ENCODE measurements around the gene CLDN34. TPM values are rescaled to one million over a fixed set of nuclear protein-coding genes. Genes with fewer than 3 reads are reported as not detected.

CLDN34 gene
- under 1 TPM in 1 of 2 donors, not detected in 1; 0.50 TPM for total RNA-seq
- polyA plus RNA-seq: not detected

GRCh38 chrX:9966775-9967408 is at the start of gene CLDN34:
TSS of gene CLDN34 (plus strand) at chrX:9967358. CDS start at chrX:9967358, 0 bp downstream.
- TF ChIP-seq FOXA1 (IDR thresholded peaks at IDR 0.05) (no peak), CTCF (IDR thresholded peaks at IDR 0.05; ENCODE audit: low read depth, low read length, missing input control) (no peak), EGR1 (IDR thresholded peaks at IDR 0.05; ENCODE audit: low read depth in 2 of 2) (no peak), HNF4A (conservative IDR thresholded peaks at IDR 0.05) (no peak), GABPA (IDR thresholded peaks at IDR 0.05 in 1 of 2, conservative IDR thresholded peaks at IDR 0.05 in 1 of 2) (no peak), JUND (IDR thresholded peaks at IDR 0.05) (no peak), ATF3 (IDR thresholded peaks at IDR 0.05) (no peak), RAD21 (IDR thresholded peaks at IDR 0.05) (no peak), NR2F2 (IDR thresholded peaks at IDR 0.05) (no peak), HNF4G (IDR thresholded peaks at IDR 0.05) (no peak), REST (IDR thresholded peaks at IDR 0.05) (no peak), MAX (IDR thresholded peaks at IDR 0.05) (no peak), ZBTB33 (IDR thresholded peaks at IDR 0.05) (no peak)
- Histone ChIP-seq H3K36me3 (ENCODE audit: control insufficient read depth in 4 of 4, insufficient read depth in 3 of 4, low read depth in 1 of 4, low read length in 3 of 4) (no peaks in the 10 kb centered on the region), H3K27ac (ENCODE audit: low read depth in 1 of 2, low read length in 2 of 2) (no peak within 1 kb of the TSS), H3K4me1 (ENCODE audit: control insufficient read depth in 4 of 4, insufficient read depth in 4 of 4, low read length in 3 of 4) (no peaks in the 10 kb centered on the region), H3K27me3 (ENCODE audit: control insufficient read depth in 4 of 4, insufficient read depth in 4 of 4, low read length in 3 of 4) (no peaks in the 10 kb centered on the region), H3K4me3 (ENCODE audit: low read depth in 1 of 3, low read length in 3 of 3) (no peak within 1 kb of the TSS), H3K9me3 (ENCODE audit: control insufficient read depth in 4 of 4, low read length in 3 of 4) (no peaks in the 10 kb centered on the region), H3K9ac (ENCODE audit: low read depth in 1 of 2, low read length in 2 of 2) (no peak within 1 kb of the TSS)
- no peak for DNase-seq (ENCODE audit: low spot score)
- WGBS: 96% methylated on average over 16 of the region's 16 CpGs

- no peaks in the 10 kb centered on the region for H3K4me1 ChIP-seq (ENCODE audit: control insufficient read depth in 4 of 4, insufficient read depth in 4 of 4, low read length in 3 of 4)
- no peaks in the 10 kb centered on the region for H3K36me3 ChIP-seq (ENCODE audit: control insufficient read depth in 4 of 4, insufficient read depth in 3 of 4, low read depth in 1 of 4, low read length in 3 of 4)
- no peaks in the 10 kb centered on the region for H3K27me3 ChIP-seq (ENCODE audit: control insufficient read depth in 4 of 4, insufficient read depth in 4 of 4, low read length in 3 of 4)
- no peak for TF ChIP-seq FOXA1 (IDR thresholded peaks at IDR 0.05)
- no peak for TF ChIP-seq TAF1 (conservative IDR thresholded peaks at IDR 0.05)
- TF ChIP-seq ATF3 (IDR thresholded peaks at IDR 0.05): no peak
- TF ChIP-seq CTCF (IDR thresholded peaks at IDR 0.05; ENCODE audit: low read depth, low read length, missing input control): no peak
- TF ChIP-seq JUND (IDR thresholded peaks at IDR 0.05): no peak
- no peak for TF ChIP-seq NR2F2 (IDR thresholded peaks at IDR 0.05)
- no peak for TF ChIP-seq SP1 (IDR thresholded peaks at IDR 0.05)
- TF ChIP-seq GABPA (IDR thresholded peaks at IDR 0.05 in 1 of 2, conservative IDR thresholded peaks at IDR 0.05 in 1 of 2): no peak
- no peak for TF ChIP-seq EGR1 (IDR thresholded peaks at IDR 0.05; ENCODE audit: low read depth in 2 of 2)
- no peak overlapping the region for H3K9ac ChIP-seq (ENCODE audit: low read depth in 1 of 2, low read length in 2 of 2)
- no peak overlapping the region for H3K4me3 ChIP-seq (ENCODE audit: low read depth in 1 of 3, low read length in 3 of 3)
- H3K9me3 ChIP-seq (ENCODE audit: control insufficient read depth in 4 of 4, low read length in 3 of 4): no peaks in the 10 kb centered on the region
- H3K27ac ChIP-seq (ENCODE audit: low read depth in 1 of 2, low read length in 2 of 2): no peak overlapping the region
- DNase-seq (ENCODE audit: low spot score): no peak
- WGBS: 89% methylated on average over 5 of the region's 5 CpGs
These were observed 49.3 kb upstream of the CLDN34 start for GRCh38 chrX:9917861-9918260.
